GM18519 (cell line): ENCODE measurements around the gene GRB10.
"Not testable (repeated sequence)": the region's sequence is repeated elsewhere in the genome, so short reads cannot be mapped to it uniquely, and the experiment has no call there.

Source experiments
- ATAC-seq: cut with Tn5 transposase; IDR thresholded peaks from one replicate; pipeline ENCODE4 v1.9.1; 2021; ENCODE audit warnings: mild to moderate bottlenecking, moderate library complexity; ENCODE audit not compliant: unreplicated experiment, low FRiP score

Gene GRB10

DNA sequence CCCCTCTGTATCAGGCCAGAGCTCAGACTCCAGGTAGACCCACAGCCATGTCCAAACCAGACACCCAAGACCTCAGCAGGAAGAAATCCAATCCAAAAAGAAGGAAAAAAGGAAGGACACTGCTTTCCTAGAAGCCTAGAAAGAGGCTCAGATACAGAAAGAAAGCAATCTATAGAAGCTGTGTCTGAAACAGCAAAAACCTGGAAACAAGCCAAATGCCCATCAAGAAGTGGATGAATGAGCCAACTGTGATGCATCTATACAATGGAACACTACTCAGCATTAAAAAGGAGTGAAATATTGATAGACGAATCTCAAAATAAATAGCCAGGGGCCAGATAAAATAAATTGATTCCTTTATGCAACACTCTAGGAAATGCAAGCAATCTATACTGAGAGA lies 31.6 kb downstream of the GRB10 start:
- ATAC-seq: no peak

DNA sequence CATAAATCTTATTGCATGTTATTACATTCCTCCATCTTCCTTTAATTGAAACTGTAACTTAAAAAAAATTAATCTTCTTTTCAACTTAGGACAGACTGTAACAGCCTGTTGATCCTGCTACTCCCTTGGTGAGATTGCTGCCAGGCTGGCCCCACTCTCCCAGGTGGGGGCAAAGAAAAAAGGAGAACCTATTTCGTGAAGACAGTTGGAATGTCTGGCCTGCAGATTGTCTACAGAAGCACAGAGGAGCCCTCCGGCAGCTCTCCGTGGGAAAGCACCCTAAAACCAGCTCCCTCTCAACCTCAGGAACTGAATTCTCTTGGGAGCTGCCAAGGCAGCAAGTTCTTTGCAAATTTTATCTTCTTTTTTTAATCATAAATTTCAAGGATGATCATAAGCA lies 32.8 kb downstream of the GRB10 start:
- ATAC-seq: no peak

DNA sequence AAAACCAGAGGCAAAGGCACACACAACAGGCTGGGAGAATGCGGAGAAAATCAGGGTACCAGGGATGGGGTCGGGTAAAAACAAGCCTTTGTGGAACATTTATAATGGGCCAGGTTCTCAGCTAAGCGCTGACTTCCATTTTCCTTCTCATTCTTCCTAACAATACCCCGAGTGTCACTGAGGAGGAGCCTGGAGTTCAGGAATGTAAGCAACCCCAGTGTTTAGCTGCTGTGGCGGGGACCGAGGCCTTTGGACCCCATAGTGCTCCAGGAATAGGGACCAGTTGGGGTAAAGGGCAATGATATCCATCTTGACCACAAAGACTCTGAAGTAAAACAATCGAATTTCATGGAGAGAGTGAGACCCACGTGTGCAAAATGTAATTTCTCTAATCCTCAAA lies 34.2 kb downstream of the GRB10 start:
- ATAC-seq: no peak

DNA sequence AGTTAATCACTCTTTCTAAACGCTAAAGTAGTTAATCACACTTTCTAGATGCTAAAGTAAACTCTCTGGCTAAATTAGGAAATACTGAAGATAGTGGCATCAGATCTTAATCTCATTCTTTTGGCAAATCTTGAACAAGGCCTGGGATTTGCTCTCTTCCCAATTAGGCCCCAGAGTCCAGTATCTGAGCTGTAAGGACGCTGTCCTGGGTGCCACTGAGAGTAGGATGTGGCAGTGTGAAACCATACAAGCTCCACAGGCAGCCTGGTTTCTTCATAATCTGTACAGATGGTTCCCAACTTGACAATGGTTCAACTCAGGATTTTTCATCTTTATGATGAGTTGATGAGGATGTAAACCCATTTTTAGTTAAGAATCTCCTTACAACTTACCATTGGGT lies 36.9 kb downstream of the GRB10 start:
- ATAC-seq: no peak

DNA sequence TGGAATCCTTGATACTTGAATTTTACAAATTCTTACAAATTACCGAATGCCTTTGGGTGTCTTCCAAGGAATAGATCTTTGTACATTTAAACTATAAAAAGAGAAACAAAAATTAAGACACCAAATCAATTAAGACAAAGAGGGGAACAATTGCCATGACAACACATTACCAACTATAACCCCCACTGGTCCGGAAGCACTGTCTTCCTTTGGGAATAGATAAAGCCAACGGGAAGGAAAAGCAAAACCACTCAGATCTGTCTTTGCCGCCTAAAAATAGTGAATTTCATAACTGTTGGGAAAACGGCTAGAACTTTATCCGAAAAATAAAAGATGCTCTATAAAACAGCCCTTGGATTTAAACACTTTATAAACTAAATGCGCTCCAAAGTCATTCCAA lies 37.4 kb downstream of the GRB10 start:
- no peak for ATAC-seq

DNA sequence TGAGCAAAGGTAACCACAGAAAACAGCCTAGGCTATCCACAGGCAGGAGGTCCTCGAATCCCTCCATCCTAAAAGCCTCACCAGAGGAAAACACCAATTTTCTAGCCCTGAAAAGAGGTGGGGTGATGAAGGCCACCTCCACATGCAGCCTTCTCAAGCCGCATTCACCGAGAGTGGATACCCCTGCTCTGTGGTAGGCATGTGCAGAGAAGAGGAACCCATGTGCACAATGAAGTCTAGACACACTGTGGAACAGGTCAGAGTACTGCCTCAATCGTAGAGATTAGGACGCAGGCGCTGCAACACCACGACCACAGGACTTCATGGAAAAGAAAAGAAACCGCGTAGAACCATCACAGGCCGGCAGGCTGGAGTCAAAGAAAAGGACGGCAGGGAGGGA lies 38.8 kb downstream of the GRB10 start:
- no peak for ATAC-seq

DNA sequence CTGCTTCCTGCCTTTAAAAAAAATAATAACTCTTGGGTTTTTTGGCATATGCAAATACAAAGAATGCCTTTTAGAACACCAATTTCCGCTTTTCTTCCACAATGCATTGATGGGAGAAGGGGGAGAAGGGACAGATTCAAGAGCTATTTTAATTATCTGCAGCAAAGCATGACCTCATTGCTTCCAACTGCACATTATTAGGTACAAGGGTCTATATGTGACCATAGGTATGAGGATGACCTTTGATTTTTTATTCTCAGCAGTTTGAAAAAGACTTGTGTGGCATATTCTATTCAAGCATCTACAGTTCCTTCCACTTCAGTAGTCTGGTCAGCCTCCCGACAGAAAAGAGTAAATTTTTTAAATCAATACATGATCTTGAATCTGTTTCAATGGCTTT lies 39.7 kb downstream of the GRB10 start:
- no peak for ATAC-seq

DNA sequence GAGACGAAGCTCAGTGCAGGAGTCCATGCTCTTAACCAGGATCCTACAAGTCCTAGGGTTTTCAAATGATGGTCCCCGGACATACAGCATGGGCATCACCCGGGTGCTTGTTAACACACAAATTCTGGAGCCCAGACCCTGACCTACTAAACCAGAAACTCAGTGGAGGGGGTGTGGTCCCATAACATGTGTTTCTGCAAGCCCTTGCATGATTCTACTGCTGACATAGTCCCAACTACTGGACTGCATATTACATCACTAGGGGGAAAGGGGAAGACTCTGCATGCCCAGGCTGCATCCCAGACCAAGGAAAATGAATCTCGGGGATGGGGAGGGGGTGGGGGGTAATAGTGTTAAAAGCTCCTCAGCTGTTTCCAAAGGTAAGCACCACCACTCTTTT lies 40.3 kb downstream of the GRB10 start:
- no peak for ATAC-seq

DNA sequence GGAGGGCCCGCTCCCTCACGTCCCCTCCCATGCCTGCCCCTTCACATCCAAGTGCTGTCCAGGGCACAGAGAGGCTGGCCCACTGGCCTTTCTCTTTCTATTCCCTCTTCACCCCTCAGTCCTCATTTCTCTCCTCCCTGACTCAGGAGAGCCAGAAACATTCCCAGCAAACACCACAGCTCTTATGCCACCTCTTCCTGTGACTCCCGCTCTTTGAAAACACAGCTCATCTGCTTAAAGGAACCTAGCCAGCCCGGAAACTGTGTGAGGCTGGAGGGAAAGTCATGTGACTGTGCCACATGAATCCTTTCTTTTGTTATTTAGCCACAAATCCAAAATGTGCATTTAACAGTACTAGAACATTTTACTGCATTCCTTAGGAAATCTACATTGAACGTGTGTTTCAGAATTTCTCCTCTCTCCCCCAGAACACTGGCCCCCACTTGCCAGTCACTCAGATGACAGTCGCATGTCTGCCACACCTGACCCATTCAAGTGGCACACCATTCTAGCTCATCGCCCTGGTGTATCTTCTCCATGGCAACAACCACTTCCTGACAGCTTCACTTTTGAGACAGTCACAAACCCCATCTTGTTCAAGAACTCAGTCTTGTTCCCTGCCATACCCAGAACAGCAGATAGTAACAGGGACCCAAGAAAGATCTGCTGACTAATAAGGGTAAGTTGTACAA lies 42.8 kb downstream of the GRB10 start:
- ATAC-seq: no peak

DNA sequence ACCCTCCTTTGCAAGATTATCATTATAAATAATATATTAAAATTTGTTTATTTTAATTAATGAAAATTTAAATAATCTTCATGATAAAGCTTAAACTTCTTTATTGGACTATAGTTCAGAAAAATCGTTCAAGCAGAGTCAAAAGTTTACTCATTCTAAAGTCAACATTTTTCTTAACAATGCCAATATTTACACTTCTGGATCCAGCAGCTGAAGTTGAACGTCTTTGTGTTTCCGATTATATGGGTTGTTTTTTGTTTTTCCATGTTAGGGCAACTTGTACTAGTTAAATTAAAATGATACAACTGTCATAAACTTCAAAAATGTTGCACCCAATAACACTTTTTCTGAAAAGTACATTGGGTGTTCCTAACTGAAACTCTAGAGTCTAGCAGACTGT lies 43.8 kb downstream of the GRB10 start:
- ATAC-seq: no peak

DNA sequence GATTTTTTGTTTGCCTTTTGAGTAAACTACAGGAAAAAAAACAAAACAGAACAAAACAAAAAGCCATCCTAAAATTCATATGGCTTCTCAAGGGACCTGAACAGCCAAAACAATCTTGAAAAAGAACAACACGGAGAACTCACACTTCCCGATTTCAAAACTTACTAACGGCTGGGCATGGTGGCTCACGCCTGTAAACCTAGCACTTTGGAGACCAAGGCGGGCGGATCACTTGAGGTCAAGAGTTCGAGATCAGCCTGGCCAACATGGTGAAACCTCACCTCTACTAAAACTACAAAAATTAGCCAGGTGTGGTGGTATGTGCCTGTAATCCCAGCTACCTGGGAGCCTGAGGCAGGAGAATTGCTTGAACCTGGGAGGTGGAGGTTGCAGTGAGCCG lies 46.9 kb downstream of the GRB10 start:
- not testable (repeated sequence) for ATAC-seq

DNA sequence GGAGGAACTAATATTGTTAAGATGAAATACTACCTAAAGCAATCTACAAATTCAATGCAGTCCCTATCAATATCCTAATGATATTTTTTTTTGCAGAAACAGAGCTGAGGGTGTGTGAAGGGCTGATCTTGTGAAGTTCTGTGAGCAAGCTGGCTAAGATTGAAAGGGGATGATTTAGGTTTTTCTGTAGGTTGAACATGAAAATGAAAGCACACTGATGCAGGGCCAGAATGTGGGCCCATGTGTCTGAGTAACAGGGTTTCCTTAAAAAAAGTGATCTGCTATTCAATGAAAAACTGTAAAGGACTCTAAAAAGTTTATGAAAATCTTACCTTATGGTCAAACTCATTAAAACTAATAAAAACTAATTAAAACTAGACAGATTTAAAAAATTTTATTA lies 47.4 kb downstream of the GRB10 start:
- ATAC-seq: no peak

DNA sequence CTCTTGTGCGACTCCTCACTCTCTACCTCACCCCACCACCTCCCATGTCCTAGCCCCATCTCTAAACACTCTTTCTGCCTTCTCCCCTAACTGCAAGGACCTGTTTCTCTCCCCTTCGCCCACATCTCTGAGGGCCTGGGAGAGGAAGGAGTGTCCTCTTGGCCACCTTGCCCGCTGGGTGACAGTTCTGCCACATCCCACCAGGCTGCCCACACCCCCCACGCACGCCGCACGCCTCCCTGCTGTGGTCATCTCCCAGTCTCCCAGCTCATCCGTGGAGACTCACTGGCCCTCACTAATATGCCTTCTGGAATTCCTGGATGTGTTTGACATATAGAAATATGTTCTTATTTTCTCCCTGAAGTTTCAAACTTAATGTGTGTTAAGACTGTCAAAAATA lies 48.5 kb downstream of the GRB10 start:
- no peak for ATAC-seq

DNA sequence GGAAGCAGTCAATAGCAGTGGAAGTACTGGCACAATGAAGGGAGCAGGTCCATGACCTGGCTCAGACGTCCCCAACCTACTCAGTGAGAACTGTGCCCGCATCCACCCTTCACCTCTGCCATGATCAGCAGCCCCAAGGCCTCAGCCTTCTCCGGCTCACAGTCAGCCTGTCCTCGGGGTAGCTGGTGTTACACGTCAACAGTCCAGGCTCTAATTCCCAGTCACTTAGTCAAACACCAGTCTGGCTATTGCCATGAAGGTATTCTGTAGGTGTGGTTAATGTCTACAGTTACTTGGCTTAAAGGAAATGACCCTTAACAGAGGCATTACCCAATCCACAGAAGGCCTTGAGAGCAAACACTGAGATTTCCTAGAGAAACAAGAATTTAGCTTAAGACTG lies 49.1 kb downstream of the GRB10 start:
- no peak for ATAC-seq

DNA sequence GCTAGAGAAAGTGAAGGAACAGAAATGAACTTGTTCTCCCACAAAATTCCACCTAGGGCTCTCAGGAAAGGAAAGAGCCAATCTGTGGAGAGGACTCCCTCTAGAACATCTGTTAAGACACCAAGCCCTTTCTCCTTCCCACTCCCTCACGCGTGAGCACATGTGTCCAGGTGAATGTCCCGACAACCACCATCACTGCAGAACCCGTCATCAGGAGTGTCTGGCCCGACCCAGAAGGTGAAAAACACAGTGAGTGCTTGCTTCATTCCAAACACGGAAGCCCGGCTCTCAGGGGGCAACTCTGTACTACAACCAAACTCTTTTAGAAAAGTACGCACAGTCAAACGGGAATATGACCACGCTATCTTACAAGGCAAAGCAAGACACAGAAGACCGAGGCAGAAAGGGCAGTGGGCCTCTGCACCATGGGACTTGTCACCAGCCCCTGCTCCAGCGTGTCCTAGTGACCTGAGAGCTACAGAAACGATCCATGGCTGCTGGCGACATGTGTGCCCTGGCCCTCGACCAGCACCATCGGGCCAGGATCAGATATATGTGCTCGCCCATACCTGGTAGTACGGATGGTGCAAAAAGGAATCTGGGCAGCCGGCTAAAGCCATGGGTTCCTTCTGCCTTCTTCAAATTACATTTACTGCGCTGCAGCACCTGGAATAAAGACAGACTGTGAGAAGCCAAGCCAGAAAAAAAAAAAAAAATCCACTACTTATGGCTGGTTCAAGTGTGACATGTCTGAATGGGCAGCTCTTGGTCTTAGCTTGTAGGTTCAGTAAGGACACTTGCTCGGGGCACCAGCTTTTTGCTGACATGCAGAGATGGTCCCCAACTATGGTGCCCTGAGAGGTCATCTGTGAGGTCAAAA lies 50.8 kb downstream of the GRB10 start:
- no peak for ATAC-seq

DNA sequence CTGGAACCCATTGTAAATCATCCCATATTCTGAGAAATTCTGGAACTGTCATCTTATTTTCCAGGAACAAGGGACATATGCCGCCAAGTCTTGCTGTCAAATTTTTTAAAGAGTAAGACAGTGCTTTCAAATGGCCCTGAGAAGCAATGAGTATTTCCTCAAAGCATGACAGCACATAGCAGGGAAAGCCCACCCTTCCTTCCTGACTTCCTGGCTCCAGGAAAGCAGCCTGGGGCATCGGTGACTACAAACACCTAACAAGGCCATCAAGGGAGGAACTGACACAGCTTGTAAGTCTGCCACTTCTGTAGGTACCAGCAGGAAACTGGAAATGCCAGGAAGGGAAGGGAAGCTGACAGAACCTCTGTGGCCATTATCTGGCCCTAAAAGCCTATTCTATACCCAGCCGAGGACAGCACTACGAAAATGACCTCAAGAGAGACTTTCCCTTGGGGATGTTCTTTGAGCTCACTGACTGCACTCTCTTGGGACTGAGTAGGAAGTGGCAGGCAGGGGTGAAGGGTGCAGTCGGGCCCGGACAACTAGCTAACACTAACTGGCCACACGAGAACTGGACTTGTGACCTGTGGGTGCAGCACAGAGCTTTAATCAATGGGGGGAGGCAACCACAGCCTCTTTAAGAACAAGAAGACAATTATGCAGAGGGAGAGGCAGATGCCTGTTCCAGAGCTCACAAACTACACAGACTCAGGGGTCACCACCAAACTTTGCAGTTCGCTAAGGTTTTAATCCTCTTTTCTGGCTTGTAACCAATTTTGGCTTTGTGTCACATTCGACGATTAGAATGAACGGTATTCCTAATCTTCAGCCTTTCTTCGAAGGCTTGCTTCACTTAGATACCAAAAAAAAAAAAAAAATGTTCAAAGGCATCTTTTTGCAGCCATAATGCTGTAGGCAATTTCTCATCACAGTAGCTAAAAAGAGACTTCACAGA lies 52.0 kb downstream of the GRB10 start:
- no peak for ATAC-seq

DNA sequence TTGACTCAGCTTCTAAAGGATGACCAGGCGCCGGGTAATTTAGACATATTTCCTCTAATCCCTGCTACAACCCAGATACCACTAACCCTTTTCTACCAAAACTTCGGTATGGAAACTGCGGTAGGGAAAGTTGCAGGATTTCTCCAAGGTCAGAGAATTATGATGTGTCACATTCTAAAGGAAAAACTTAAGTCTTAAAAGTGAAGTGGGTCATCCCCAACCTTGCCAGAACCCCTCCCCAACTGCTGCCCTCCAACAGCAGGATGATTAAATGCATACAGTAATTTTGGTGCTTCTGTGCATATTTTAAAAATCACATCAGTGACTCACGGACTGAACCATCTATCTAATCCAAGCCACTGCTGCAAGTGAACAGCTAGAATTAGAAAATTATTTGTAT lies 52.7 kb downstream of the GRB10 start:
- no peak for ATAC-seq

DNA sequence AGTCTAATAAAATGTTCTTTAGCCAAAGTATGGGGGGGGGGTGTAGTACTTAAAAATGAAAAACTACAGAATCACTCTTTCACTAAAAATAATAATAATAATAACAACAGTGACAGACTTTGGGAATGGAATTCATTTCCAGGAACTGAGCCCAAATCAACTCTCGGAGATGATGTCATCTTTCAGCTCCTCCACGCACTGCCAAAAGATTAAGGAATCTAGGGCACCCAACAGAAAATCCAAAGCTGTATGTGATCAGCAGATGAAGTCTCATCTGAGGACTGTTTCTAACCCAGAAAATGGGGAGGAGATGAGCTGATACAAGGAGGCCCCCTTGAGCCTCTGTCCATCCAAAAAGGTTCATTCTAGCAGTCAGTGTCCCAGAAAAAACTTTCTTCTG lies 54.5 kb downstream of the GRB10 start:
- no peak for ATAC-seq

DNA sequence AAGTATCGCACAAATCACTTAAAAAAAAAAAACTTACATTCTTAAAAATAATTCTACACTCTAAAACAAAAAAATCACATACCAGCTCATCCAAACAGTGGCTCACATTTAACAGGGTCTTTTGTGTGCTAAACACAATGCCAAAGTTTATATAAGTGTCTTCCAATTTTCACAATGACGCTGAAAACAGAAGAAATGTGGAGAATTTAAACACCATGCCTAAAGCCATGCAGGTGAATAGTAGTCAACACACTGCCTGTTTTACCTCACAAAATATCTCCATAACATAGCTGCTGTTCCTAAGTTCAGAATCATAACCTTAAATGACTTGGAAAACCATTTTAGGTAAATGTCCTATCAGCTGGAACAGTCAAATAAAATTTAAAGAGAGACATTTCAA lies 55.0 kb downstream of the GRB10 start:
- ATAC-seq: no peak

DNA sequence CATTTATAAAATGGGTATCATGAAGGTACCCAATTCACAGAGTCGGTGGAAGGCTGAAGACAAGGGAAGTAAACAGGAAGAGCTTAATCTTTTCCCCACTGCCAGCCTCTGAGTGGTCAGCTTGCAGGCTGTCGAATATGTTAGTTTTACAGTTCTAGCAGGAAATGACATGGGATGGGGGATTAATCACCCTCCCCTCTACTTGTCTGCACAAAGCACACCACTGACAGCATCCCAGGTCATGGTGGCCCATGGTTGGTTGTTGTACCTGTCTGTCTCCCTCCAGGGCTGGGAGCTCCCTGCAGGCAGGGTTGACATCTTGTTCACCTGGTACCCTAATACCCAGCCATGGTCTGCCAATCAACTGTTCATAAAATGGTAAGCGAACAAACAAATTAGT lies 55.6 kb downstream of the GRB10 start:
- no peak for ATAC-seq

DNA sequence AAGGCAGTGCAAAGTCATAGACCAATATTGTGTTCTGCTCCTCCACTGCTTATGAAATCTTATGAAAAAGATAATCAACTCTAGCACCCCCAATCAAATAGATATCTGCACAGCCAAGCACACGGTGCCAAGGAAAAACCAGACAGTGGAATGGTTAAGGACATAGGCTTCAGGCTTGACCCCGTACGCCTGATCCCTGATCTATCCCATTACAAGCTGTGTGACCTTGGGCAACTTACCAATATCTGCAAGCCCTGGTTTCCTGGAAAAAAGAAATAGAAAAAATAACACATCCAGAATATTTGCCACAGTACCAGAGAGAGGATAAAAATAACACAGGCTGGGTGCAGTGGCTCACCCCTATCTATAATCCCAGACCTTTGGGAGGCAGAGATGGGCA lies 56.9 kb downstream of the GRB10 start:
- no peak for ATAC-seq
